ENCODE data around the gene MBOAT7. TPM values are rescaled to one million over a fixed set of nuclear protein-coding genes. Genes with fewer than 3 reads are reported as not detected.

The MBOAT7 gene
- total RNA-seq, 1 donor from 2014 or later: 12.2 TPM

DNA sequence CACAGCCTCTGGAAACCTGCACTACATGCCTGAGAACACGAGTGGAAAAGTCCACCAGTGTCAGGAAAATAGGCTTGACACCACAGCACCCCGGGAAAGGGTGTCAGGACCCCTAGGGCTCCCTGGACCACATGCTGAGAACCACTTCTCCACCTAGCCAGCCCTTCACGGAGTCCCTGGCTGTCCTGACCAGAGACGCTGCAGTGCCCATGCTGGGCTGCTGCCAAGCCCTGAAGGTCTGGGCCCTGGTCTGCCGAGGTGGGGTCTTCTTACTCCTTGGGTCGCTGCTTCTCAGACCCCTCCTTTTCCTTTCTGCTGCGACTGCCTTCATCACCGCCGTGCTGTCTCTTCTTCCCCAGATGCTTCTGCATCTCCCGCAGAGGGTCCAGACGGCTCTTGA lies 32.9 kb downstream of the MBOAT7 start:
- no peak for DNase-seq
- Histone ChIP-seq H3K27me3 (ENCODE audit: low read depth) (no peaks in the 10 kb centered on the region), H3K36me3 (peaks cover 68% of the 10 kb centered on the region), H3K4me3 (no peak overlapping the region), H3K27ac (replicated peaks) (no peak overlapping the region), H3K4me1 (peaks cover 38% of the 10 kb centered on the region), H3K9me3 (replicated peaks) (no peaks in the 10 kb centered on the region)
- intact Hi-C loops (cut with micrococcal nuclease): no loop called here
- no peak for TF ChIP-seq CTCF (IDR thresholded peaks at IDR 0.05; ENCODE audit: borderline replicate concordance)

DNA sequence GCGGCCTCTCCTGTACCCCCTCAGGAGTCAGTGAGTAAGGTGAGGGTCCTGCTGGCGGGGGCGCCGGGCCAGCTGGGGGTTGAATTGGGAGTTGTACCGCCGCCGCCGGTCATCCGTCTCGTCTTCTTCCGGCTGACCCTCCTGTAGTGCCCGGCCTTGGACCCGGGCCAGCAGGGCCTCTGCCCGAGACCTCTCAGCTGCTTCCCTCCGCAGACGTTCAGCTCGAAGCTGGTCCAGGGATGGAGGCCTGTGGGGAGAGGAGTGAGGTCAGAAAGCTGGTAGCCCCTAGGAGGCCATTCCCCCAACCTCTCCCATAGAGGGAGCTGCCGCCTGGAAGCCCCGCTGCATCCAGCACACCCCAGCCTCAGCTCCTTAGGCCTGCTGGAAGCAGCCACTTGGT lies 33.7 kb downstream of the MBOAT7 start:
- DNase-seq: no peak
- H3K4me1 ChIP-seq: peaks cover 31% of the 10 kb centered on the region
- H3K27ac ChIP-seq (replicated peaks): no peak overlapping the region
- no peaks in the 10 kb centered on the region for H3K9me3 ChIP-seq (replicated peaks)
- H3K27me3 ChIP-seq (ENCODE audit: low read depth): no peaks in the 10 kb centered on the region
- no peak overlapping the region for H3K4me3 ChIP-seq
- peaks cover 75% of the 10 kb centered on the region for H3K36me3 ChIP-seq
- intact Hi-C loops (cut with micrococcal nuclease): no loop called here
- TF ChIP-seq CTCF (IDR thresholded peaks at IDR 0.05; ENCODE audit: borderline replicate concordance): no peak

DNA sequence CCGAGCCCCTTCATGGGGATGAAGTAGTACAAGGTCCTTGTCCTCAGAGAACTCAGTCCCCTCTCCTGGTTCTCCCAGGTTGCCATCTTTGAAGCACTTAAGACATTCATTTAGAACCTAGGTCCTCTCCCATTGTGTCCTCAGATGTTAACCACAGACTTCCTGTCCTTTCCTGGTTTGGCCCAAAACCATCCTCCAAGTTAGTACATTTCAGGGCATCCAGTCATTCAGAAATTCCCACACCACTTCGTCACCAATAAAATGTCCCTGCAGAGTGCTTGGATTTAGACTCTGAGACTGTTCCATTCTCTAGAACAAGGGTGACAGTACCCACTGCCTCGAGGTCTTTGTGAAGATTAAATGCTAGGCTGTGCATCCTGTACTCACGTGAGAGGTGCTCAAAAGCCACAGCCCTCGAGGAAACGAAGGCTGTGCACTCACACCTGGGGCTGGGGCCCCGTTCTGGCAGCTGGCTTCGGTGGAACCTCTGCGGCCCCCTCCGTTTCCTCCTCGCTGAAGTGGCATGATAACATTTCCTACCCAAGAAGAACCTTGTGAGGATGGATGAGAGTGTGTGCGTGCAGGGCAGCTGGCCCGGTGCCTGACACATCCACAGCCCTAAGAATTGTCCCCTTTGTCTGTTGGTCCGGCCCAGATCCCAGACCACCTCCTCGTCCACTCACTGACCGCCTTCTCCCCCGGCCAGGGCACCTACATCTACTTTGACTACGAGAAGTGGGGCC lies 34.6 kb downstream of the MBOAT7 start:
- peaks cover 23% of the 10 kb centered on the region for H3K4me1 ChIP-seq
- no peaks in the 10 kb centered on the region for H3K9me3 ChIP-seq (replicated peaks)
- H3K36me3 ChIP-seq: peaks cover 85% of the 10 kb centered on the region
- no peaks in the 10 kb centered on the region for H3K27me3 ChIP-seq (ENCODE audit: low read depth)
- TF ChIP-seq CTCF (IDR thresholded peaks at IDR 0.05; ENCODE audit: borderline replicate concordance): no peak
- H3K27ac ChIP-seq (replicated peaks): no peak overlapping the region
- no peak overlapping the region for H3K4me3 ChIP-seq
- no peak for DNase-seq
- intact Hi-C loops (cut with micrococcal nuclease): no loop called here

- H3K36me3 ChIP-seq: peaks cover 94% of the 10 kb centered on the region
- no peak overlapping the region for H3K4me3 ChIP-seq
- H3K4me1 ChIP-seq: peaks cover 19% of the 10 kb centered on the region
- no peaks in the 10 kb centered on the region for H3K9me3 ChIP-seq (replicated peaks)
- no peak for DNase-seq
- H3K27me3 ChIP-seq (ENCODE audit: low read depth): no peaks in the 10 kb centered on the region
- no peak for TF ChIP-seq CTCF (IDR thresholded peaks at IDR 0.05; ENCODE audit: borderline replicate concordance)
- peak overlapping the region; percentile 27 for H3K27ac ChIP-seq (replicated peaks)
- intact Hi-C loops (cut with micrococcal nuclease): no loop called here
Observed at GRCh38 chr19:54153731-54154326, 35.6 kb downstream of the MBOAT7 start.

DNA sequence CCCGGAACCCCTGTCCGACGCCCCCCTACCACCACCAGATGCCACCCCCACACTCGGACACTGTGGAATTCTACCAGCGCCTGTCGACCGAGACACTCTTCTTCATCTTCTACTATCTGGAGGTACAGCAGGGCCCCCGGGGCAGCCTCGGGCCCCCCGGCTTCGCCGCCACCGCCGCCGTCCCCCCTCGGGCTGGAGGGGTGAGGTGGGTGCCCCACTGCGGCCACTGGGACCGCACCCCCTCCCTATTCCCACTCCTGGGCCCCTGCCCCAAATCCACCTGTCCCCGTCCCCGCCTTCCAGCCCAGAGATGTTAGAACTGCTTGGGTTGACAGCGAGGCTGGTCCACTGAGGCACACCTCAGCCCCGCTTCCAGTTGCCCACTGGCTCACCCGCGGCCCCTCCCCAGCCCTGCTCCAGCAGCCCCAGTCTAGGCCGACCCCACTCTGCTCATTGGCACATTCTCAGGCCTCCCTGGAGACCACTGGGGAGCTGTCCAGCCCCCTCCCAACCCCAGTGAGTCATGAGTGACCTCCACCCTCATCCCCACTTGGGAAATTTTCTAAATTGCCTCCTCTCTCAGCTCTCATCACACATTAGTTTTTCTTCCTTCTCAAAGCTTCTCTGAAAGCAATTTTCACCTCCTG lies 36.4 kb downstream of the MBOAT7 start:
- Histone ChIP-seq H3K9me3 (replicated peaks) (no peaks in the 10 kb centered on the region), H3K27me3 (ENCODE audit: low read depth) (no peaks in the 10 kb centered on the region), H3K4me3 (no peak overlapping the region), H3K4me1 (peaks cover 18% of the 10 kb centered on the region), H3K36me3 (peaks cover 100% of the 10 kb centered on the region), H3K27ac (replicated peaks) (peak overlapping the region; percentile 27)
- no peak for TF ChIP-seq CTCF (IDR thresholded peaks at IDR 0.05; ENCODE audit: borderline replicate concordance)
- intact Hi-C loops (cut with micrococcal nuclease): no loop called here
- no peak for DNase-seq
